Airway epithelial cell (primary cell): ENCODE results near the gene CCDC6. TPM values are rescaled to one million over a fixed set of nuclear protein-coding genes. Genes with fewer than 3 reads are reported as not detected.

Source experiments
- total RNA-seq: library from RNA; depleted of rRNA; stranded (reverse); fragments of >200 nt; gene quantifications from 2 replicates; pipeline ENCODE4 v1.2.3, GENCODE V29; 2015

CCDC6 gene
- total RNA-seq, result 21.6 and 31.0 TPM in 2 replicates

GRCh38 chr10:59906417-59907202 lies at the start of gene CCDC6:
Gene CCDC6 (minus strand): TSS chr10:59906556. CDS start chr10:59906424, 132 bp downstream.

GRCh38 chr10:59753267-59753666 lies 153.1 kb downstream of the CCDC6 start, which contains the start of gene MRLN:
Gene MRLN (minus strand): TSS chr10:59753455.

Other genes starting within 250 kb of the CCDC6 start
- 10.3 and 12.8 TPM in 2 replicates for gene SLC16A9, start 196.7 kb downstream of the CCDC6 start, total RNA-seq
- not detected in 2 replicates for gene MRLN, start 153.1 kb downstream of the CCDC6 start, total RNA-seq